ENCODE results near the gene HECTD1.
"Not testable (repeated sequence)": the region's sequence is repeated elsewhere in the genome, so short reads cannot be mapped to it uniquely, and the experiment has no call there.

Gene HECTD1

GRCh38 chr14:31207755-31208545 lies at the start of gene HECTD1:
Gene HECTD1, minus strand, starts transcription at chr14:31207793. Its CDS starts 1,857 bp downstream, at chr14:31205936.
- peak; percentile 79 to 89 (median 86) for DNase-seq (ENCODE audit: low read depth in 2 of 3, low spot score in 1 of 3)

- no peak for DNase-seq (ENCODE audit: low read depth in 2 of 3, low spot score in 1 of 3)
These were observed 49.6 kb upstream of the HECTD1 start for GRCh38 chr14:31257244-31257553.

- no peak for DNase-seq (ENCODE audit: low read depth in 2 of 3, low spot score in 1 of 3)
These were observed 49.1 kb upstream of the HECTD1 start for GRCh38 chr14:31256534-31257243.

GRCh38 chr14:31255918-31256317 lies 48.3 kb upstream of the HECTD1 start:
- not testable (repeated sequence) for DNase-seq (ENCODE audit: low read depth in 2 of 3, low spot score in 1 of 3)

- no peak for DNase-seq (ENCODE audit: low read depth in 2 of 3, low spot score in 1 of 3)
These were observed 47.7 kb upstream of the HECTD1 start for GRCh38 chr14:31255286-31255685.

GRCh38 chr14:31253746-31254471 lies 46.3 kb upstream of the HECTD1 start:
- DNase-seq (ENCODE audit: low read depth in 2 of 3, low spot score in 1 of 3), result no peak

GRCh38 chr14:31252865-31253264 lies 45.3 kb upstream of the HECTD1 start:
- DNase-seq (ENCODE audit: low read depth in 2 of 3, low spot score in 1 of 3), result no peak

GRCh38 chr14:31251028-31251958 lies 43.7 kb upstream of the HECTD1 start:
- no peak for DNase-seq (ENCODE audit: low read depth in 2 of 3, low spot score in 1 of 3)

GRCh38 chr14:31244626-31245025 lies 37.0 kb upstream of the HECTD1 start:
- no peak for DNase-seq (ENCODE audit: low read depth in 2 of 3, low spot score in 1 of 3)

GRCh38 chr14:31243860-31244259 lies 36.3 kb upstream of the HECTD1 start:
- DNase-seq (ENCODE audit: low read depth in 2 of 3, low spot score in 1 of 3), result peak; percentile 5 to 41 (median 18)

GRCh38 chr14:31242161-31242940 lies 34.8 kb upstream of the HECTD1 start:
- DNase-seq (ENCODE audit: low read depth in 2 of 3, low spot score in 1 of 3), result not testable (repeated sequence)

GRCh38 chr14:31241450-31242114 lies 34.0 kb upstream of the HECTD1 start:
- DNase-seq (ENCODE audit: low read depth in 2 of 3, low spot score in 1 of 3), result no peak

GRCh38 chr14:31239741-31240140 lies 32.1 kb upstream of the HECTD1 start:
- DNase-seq (ENCODE audit: low read depth in 2 of 3, low spot score in 1 of 3), result no peak

- DNase-seq (ENCODE audit: low read depth in 2 of 3, low spot score in 1 of 3), result no peak
These were observed 27.9 kb upstream of the HECTD1 start for GRCh38 chr14:31235462-31235861.

- no peak for DNase-seq (ENCODE audit: low read depth in 2 of 3, low spot score in 1 of 3)
These were observed 24.5 kb upstream of the HECTD1 start for GRCh38 chr14:31232081-31232480.

- not testable (repeated sequence) for DNase-seq (ENCODE audit: low read depth in 2 of 3, low spot score in 1 of 3)
These were observed 23.7 kb upstream of the HECTD1 start for GRCh38 chr14:31231272-31231671.

GRCh38 chr14:31230573-31230958 lies 23.0 kb upstream of the HECTD1 start:
- DNase-seq (ENCODE audit: low read depth in 2 of 3, low spot score in 1 of 3), result no peak

GRCh38 chr14:31229638-31230572 lies 22.3 kb upstream of the HECTD1 start:
- DNase-seq (ENCODE audit: low read depth in 2 of 3, low spot score in 1 of 3), result no peak
